NCI-H524 treated with DMSO at 0.1 percent for 48 hours (cell line): Measurements from ENCODE around the gene MOV10.

Experiments
- DNase-seq: peaks from one replicate; lab custom pipeline; 2025; lab: John Stamatoyannopoulos, UW

The MOV10 gene

DNA sequence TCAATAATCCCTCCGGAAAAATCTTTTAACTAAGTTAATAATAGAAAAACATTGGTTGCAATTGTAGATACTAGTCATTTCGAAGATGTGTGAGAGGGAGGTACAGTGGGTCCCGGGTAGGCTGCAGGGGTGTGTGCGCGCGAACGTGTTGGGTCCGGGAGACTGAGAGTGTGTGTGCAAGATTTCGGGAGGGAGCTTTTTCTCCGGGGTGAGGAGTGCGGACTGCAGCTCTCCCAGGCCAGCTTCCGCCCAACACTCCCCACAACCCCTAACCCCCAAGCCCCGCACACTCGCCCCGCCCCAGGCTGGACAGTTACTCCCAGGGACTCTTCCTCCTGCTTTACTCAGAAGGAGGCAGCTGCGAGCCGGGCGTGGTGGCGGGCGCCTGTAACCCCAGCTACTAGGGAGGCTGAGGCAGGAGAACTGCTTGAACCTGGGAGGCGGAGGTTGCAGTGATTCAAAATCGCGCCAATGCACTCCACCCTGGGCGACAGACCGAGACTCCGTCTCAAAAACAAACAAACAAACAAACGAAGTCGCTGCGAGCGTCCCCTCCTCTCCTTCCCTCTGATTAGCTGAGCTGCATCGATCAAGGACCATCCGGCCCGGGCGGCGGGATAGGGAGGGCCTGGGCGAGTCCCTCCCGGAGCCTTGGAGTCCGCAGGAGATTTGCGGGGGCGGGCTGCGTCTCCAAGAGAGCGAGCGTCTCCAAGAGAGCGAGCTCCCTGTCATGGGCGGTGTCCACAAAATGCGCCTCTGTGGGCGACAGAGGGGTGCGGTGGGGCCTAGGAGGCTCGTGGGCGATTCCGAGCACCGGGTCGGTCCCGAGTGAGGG is 68.9 kb downstream of the MOV10 start:
- DNase-seq, result no peak

DNA sequence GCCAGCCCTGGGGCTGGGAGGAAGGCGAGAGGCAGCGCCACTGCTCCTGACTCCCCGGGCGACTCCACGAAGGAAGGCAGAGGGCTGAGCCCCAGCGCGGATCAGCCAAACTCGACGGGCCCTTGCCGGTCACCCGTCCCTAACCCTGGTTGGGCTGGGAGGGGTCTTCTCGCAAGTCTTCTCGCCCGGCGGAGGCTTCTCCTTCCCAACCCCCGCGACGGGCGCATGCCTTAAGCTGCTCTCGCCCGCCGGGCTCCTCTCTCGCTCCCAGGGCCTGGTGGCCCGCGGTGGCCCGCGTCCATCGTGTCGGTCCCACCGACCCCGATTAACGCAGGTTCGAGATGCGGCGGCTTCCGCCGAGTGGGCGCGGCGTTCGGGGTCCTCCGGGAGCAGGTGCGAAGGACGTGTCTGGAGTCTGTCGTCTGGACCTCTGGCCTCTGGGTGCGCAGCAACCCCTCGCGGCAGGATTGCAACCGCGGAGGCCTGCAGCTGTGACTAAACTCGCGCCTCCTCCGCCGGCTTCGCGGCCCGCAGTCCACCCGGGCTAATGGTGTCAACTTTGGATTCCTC is 69.6 kb downstream of the MOV10 start:
- peak; percentile 11 for DNase-seq

- DNase-seq, result no peak
Observed at GRCh38 chr1:112748396-112748795, 73.9 kb downstream of the MOV10 start.
